Spleen (tissue), 7 donors: ENCODE measurements around the gene RAB1A.

ENCODE experiments used
- CTCF ChIP-seq, 11 experiments: fragments of 200-600 bp in 7 of 11; fragments of 450-650 bp in 4 of 11; sonication (generic) in 4 of 11; IDR thresholded peaks in 8 of 11; conservative IDR thresholded peaks in 3 of 11; 1 replicate in 7 of 11; 2 replicates in 4 of 11; pipeline versions ENCODE4 v1.4.0 to v1.8.0; 2016 to 2021; ENCODE audit warnings: antibody characterized with exemption in 11 of 11, inconsistent platforms in 4 of 11, mild to moderate bottlenecking in 1 of 11
- POLR2A ChIP-seq, 3 donors: fragments of 450-650 bp; IDR thresholded peaks; one replicate each; pipeline ENCODE4 v1.5.1; 2017; ENCODE audit warnings: antibody characterized with exemption in 3 of 3, mild to moderate bottlenecking in 1 of 3
- POLR2AphosphoS5 ChIP-seq, 3 donors: sonication (generic); formaldehyde crosslinking; IDR thresholded peaks; one replicate each; pipeline ENCODE4 v1.5.1; 2017; ENCODE audit warnings: antibody characterized with exemption in 3 of 3
- donor health status: DM: no; HTN: no; CAD: no; lungs with moderate emphysema.
- donor health status: DM: no; HTN: no; CAD: no.
- donor health status: DM: no; HTN: no; CAD: no.

- TF ChIP-seq POLR2A (IDR thresholded peaks at IDR 0.05) (no peak), CTCF (IDR thresholded peaks at IDR 0.05 in 8 of 11, conservative IDR thresholded peaks at IDR 0.05 in 3 of 11) (no peak), POLR2AphosphoS5 (IDR thresholded peaks at IDR 0.05) (no peak)
Observed at GRCh38 chr2:65116645-65117044, 13.3 kb downstream of the RAB1A start.
